Heart left ventricle (tissue), 16 donors: ENCODE results near the gene TNRC6B. TPM values are rescaled to one million over a fixed set of nuclear protein-coding genes. Genes with fewer than 3 reads are reported as not detected.

Source experiments
- ATAC-seq, 4 donors: fragments of 200-7000 bp; cut with Tn5 transposase; one replicate each; pipeline ENCODE4 v1.9.1; 2020 to 2022; ENCODE audit warnings: moderate library complexity in 4 of 4, mild to moderate bottlenecking in 3 of 4, moderate number of reproducible peaks in 1 of 4
- DNase-seq, 5 donors: peaks; one replicate each; pipeline ENCODE4 v3.0.0-alpha.2; 2020
- H3K27ac ChIP-seq, 12 donors: fragments of 200-600 bp; sonication (generic) in 4 of 12; one replicate each; pipeline versions ENCODE4 v1.5.0 to v1.8.0; 2016 to 2022; ENCODE audit warnings: mild to moderate bottlenecking in 2 of 12
- H3K27me3 ChIP-seq, 9 donors: fragments of 200-600 bp; sonication (generic) in 2 of 9; one replicate each; pipeline versions ENCODE4 v1.5.1 to v1.8.0; 2016 to 2022; ENCODE audit warnings: mild to moderate bottlenecking in 3 of 9
- H3K36me3 ChIP-seq, 9 donors: fragments of 200-600 bp; sonication (generic) in 2 of 9; one replicate each; pipeline versions ENCODE4 v1.5.0 to v1.8.0; 2018 to 2022; ENCODE audit warnings: mild to moderate bottlenecking in 2 of 9
- H3K4me1 ChIP-seq, 12 donors: fragments of 200-600 bp; sonication (generic) in 4 of 12; one replicate each; pipeline versions ENCODE4 v1.5.0 to v1.8.0; 2016 to 2022; ENCODE audit warnings: mild to moderate bottlenecking in 3 of 12
- H3K4me3 ChIP-seq, 12 donors: fragments of 200-600 bp; sonication (generic) in 4 of 12; one replicate each; pipeline versions ENCODE4 v1.5.0 to v1.8.0; 2017 to 2022; ENCODE audit warnings: mild to moderate bottlenecking in 9 of 12, moderate library complexity in 4 of 12
- H3K9me3 ChIP-seq, 12 donors: fragments of 200-600 bp; sonication (generic) in 4 of 12; one replicate each; pipeline versions ENCODE4 v1.5.0 to v1.8.0; 2016 to 2022; ENCODE audit warnings: mild to moderate bottlenecking in 1 of 12
- POLR2A ChIP-seq, 2 donors: fragments of 450-650 bp; IDR thresholded peaks; one replicate each; pipeline ENCODE4 v1.6.1; 2017; ENCODE audit warnings: antibody characterized with exemption in 2 of 2, mild to moderate bottlenecking in 2 of 2, moderate library complexity in 2 of 2
- WGBS, 4 donors: extraction: QIAGEN DNeasy Blood & Tissue Kit in 2 of 4; methylation state at CpG; one replicate each; pipeline versions ENCODE4 v1.1.5 to v1.1.7; 2013 to 2018; 5-methylcytosine and 5-hydroxymethylcytosine counted together
- intact Hi-C, 10 donors: fragments of 100-400 bp; cut with DNase I; formaldehyde crosslinking; loops; one replicate each; pipeline versions ENCODE4 v1.11.1 to v1.14.2; 2022
- polyA plus RNA-seq, 2 donors: library from polyadenylated mRNA; stranded (reverse); fragments of 200-250 nt; gene quantifications; one replicate each; pipeline ENCODE4 v1.2.3, GENCODE V29; 2013
- total RNA-seq, 9 donors: library from RNA; depleted of rRNA in 2 of 9; stranded (reverse); fragments of >200 nt in 2 of 9; fragmentation: NEBNext Ultra II Directional in 3 of 9; extraction: Animal tissue kit (Norgen Biotek cat#: 25700) in 3 of 9; gene quantifications; one replicate each; pipeline versions ENCODE4 v1.1.0 to v1.2.4, GENCODE V29; 2016 to 2023
- TF ChIP-seq, protein P1 (sequence below), 12 donors: fragments of 200-600 bp; sonication (generic) in 4 of 12; IDR thresholded peaks; one replicate each; pipeline versions ENCODE4 v1.5.0 to v1.8.0; 2018 to 2022; ENCODE audit warnings: antibody characterized with exemption in 12 of 12, mild to moderate bottlenecking in 5 of 12
- donor health status: ischemic (EF 13 %, LVEDD 7.1; RV severe dilation, severe dysfunction).
- donor health status: healthy with polysubstance abuse.
- donor health status: DM: no; HTN: yes; CAD: no.
- donor health status: DM: no; HTN: no; CAD: no.
- donor health status: ischemic (EF 25% LVEDD 6.9; RV normal size, moderate dysfunction).
- donor health status: ischemic (EF 25% LVEDD 5.7; RV mildly dilated, moderate dysfunction).
- donor health status: healthy.
- donor health status: DM: yes; HTN: yes; CAD: no.
- donor health status: ischemic (EF 35%, LVEDD 5.7; RV mildly dilated, moderate dysfunction).
- donor health status: nonischemic (EF 11% LVEDD 7.7; RV severe dilation, severe dysfunction).
- donor health status: DM: yes; HTN: yes; CAD: no.
- donor health status: PGD.
- donor health status: ischemic (EF 29% LVEDD 5.4; RV normal size, mild dysfunction).
- donor health status: nonischemic (EF 23%, LVEDD 6.1; RV moderate dilation, normal function).

The TNRC6B gene
- total and polyA plus RNA-seq, 11 donors = 13.2 to 62.4 (median 39.3) TPM

- Histone ChIP-seq H3K4me1 (peaks cover 0 to 31% (median 4%) of the 10 kb centered on the region in 12 donors), H3K4me3 (no peak overlapping the region), H3K27me3 (no peaks in the 10 kb centered on the region), H3K9me3 (no peaks in the 10 kb centered on the region), H3K27ac (no peak overlapping the region), H3K36me3 (no peaks in the 10 kb centered on the region)
- TF ChIP-seq, protein P1, sequence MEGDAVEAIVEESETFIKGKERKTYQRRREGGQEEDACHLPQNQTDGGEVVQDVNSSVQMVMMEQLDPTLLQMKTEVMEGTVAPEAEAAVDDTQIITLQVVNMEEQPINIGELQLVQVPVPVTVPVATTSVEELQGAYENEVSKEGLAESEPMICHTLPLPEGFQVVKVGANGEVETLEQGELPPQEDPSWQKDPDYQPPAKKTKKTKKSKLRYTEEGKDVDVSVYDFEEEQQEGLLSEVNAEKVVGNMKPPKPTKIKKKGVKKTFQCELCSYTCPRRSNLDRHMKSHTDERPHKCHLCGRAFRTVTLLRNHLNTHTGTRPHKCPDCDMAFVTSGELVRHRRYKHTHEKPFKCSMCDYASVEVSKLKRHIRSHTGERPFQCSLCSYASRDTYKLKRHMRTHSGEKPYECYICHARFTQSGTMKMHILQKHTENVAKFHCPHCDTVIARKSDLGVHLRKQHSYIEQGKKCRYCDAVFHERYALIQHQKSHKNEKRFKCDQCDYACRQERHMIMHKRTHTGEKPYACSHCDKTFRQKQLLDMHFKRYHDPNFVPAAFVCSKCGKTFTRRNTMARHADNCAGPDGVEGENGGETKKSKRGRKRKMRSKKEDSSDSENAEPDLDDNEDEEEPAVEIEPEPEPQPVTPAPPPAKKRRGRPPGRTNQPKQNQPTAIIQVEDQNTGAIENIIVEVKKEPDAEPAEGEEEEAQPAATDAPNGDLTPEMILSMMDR (IDR thresholded peaks at IDR 0.05) = no peak
- no peak for TF ChIP-seq POLR2A (IDR thresholded peaks at IDR 0.05)
- intact Hi-C loops = no loop called here
- no peak for ATAC-seq
- DNase-seq = no peak
- WGBS, 4 donors = 94 to 99% (median 97%) methylated on average over 3 of the region's 3 CpGs
Measured at GRCh38 chr22:40381461-40381860, 203.7 kb downstream of the TNRC6B start.

GRCh38 chr22:40383905-40384304 lies 206.2 kb downstream of the TNRC6B start:
- Histone ChIP-seq H3K4me1 (peaks cover 0 to 27% (median 4%) of the 10 kb centered on the region in 12 donors), H3K36me3 (no peaks in the 10 kb centered on the region), H3K4me3 (no peak overlapping the region), H3K27me3 (no peaks in the 10 kb centered on the region), H3K27ac (no peak overlapping the region), H3K9me3 (no peaks in the 10 kb centered on the region)
- 65 to 75% (median 69%) methylated on average over 3 of the region's 3 CpGs for WGBS, 4 donors
- TF ChIP-seq, protein P1 (IDR thresholded peaks at IDR 0.05) = no peak
- no peak for TF ChIP-seq POLR2A (IDR thresholded peaks at IDR 0.05)
- intact Hi-C loops = no loop called here
- no peak for DNase-seq
- peak in 1 of 4 donors; percentile 57 for ATAC-seq

DNA sequence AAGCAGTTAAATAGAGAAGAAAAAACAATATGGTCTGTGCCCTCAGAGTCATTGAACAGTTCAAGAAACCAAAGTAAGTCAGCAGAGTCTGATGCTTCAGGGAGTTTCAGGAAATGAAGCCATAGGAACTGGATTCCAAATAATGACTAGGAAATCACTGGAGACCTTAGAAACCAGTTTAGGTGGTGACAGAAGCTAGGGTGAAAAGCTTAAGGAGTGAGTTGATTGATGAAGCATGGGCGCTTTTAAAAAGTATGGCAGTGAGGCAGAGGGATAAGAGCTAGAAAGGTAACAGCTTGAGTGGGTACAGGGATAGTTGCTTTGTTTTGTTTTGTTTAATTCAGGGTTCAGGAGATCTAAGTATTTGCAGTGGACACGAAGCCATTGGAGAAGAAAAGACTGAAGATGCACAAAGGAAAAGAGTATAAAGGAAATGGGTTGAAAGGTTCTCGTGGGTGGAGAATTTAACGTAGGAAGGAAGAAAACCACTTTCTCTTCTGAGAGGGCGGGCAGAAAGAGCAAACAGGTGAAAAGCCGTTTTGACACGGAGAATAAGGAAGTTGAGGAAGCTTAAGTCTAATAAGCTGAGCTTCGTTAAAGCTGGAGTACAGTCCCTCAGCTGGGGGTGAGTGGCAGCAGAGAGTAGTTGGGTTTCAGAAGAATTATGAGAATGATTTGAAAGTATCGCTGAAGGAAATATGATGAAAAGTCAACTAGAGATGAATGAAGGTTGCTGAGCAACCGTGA lies 207.5 kb downstream of the TNRC6B start:
- WGBS, 4 donors = 68 to 80% (median 79%) methylated on average over 10 of the region's 10 CpGs

More for the DNA sequence above, 207.5 kb downstream of the TNRC6B start:
- ATAC-seq (no peak), DNase-seq (no peak)
- Histone ChIP-seq H3K27ac (peak overlapping the region in 1 of 12 donors; percentile 22), H3K4me3 (no peak overlapping the region), H3K9me3 (no peaks in the 10 kb centered on the region), H3K36me3 (no peaks in the 10 kb centered on the region), H3K27me3 (no peaks in the 10 kb centered on the region), H3K4me1 (peaks cover 0 to 24% (median 4%) of the 10 kb centered on the region in 12 donors)
- intact Hi-C loops = no loop called here
- no peak for TF ChIP-seq POLR2A (IDR thresholded peaks at IDR 0.05)
- TF ChIP-seq, protein P1 (IDR thresholded peaks at IDR 0.05) = no peak

Other genes with a start within 250 kb of the TNRC6B start
- gene TMA7B, start 217.5 kb upstream of the TNRC6B start, total RNA-seq = under 1 TPM in 1 of 9 donors, not detected in 8; 0.24 TPM
- not detected for gene TMA7B, start 217.5 kb upstream of the TNRC6B start, polyA plus RNA-seq
- 1 to 10 TPM; 1.3 to 6.6 (median 3.1) TPM for gene FAM83F, start 183.0 kb upstream of the TNRC6B start, total RNA-seq
- gene FAM83F, start 183.0 kb upstream of the TNRC6B start, polyA plus RNA-seq = 1 to 10 TPM; 1.7 to 2.5 TPM
- 10 to 100 TPM; 46.9 to 87.8 (median 52.0) TPM for gene ADSL, start 168.6 kb downstream of the TNRC6B start, total RNA-seq
- gene ADSL, start 168.6 kb downstream of the TNRC6B start, polyA plus RNA-seq = 100 to 1,000 TPM in 1 of 2 donors, 10 to 100 TPM in 1; 35.5 to 131 TPM
- gene SGSM3, start 192.7 kb downstream of the TNRC6B start, total RNA-seq = 10 to 100 TPM; 30.3 to 43.7 (median 31.7) TPM
- 10 to 100 TPM; 38.3 to 42.8 TPM for gene SGSM3, start 192.7 kb downstream of the TNRC6B start, polyA plus RNA-seq